Common myeloid progenitor, CD34-positive (primary cell): ENCODE results near the gene DRGX. TPM values are rescaled to one million over a fixed set of nuclear protein-coding genes. Genes with fewer than 3 reads are reported as not detected.
A peak's percentile ranks its signal among the peaks of the same experiment; 100 is the strongest.

Experiments
- CTCF ChIA-PET: fragments of 350-600 bp; sonication (Branson Sonifier 250); formaldehyde crosslinking; loops from one replicate; lab custom pipeline; 2021; ENCODE audit warnings: antibody characterized with exemption; lab: Charles Lee
- POLR2A ChIA-PET: fragments of 350-600 bp; sonication (Branson Sonifier 250); formaldehyde crosslinking; loops from one replicate; lab custom pipeline; 2021; ENCODE audit warnings: antibody characterized with exemption; lab: Charles Lee
- DNase-seq, 3 donors: peaks; one replicate each; pipeline versions ENCODE4 v3.0.0 to v3.0.0-alpha.2; 2013
- H3K27ac ChIP-seq, 2 experiments: 1 replicate in 1 of 2; 2 replicates in 1 of 2; pipeline ENCODE4 v1.7.0; 2013; ENCODE audit warnings: inconsistent platforms in 2 of 2, low read length in 2 of 2, mild to moderate bottlenecking in 2 of 2, low read depth in 1 of 2, moderate library complexity in 1 of 2; ENCODE audit not compliant: severe bottlenecking in 2 of 2, insufficient read depth in 1 of 2, poor library complexity in 1 of 2
- H3K27me3 ChIP-seq, 5 experiments: replicated peaks in 2 of 5; 1 replicate in 3 of 5; 2 replicates in 2 of 5; pipeline versions ENCODE4 v1.6.1 to v1.7.0; 2013; ENCODE audit warnings: low read length in 4 of 5, mild to moderate bottlenecking in 2 of 5, moderate library complexity in 2 of 5, inconsistent platforms in 1 of 5; ENCODE audit not compliant: insufficient read depth in 5 of 5, control insufficient read depth in 4 of 5
- H3K36me3 ChIP-seq, 4 experiments: 1 replicate in 2 of 4; 2 replicates in 2 of 4; pipeline versions ENCODE4 v1.6.1 to v1.7.0; 2013; ENCODE audit warnings: low read length in 3 of 4, control low read depth in 1 of 4, mild to moderate bottlenecking in 1 of 4; ENCODE audit not compliant: control insufficient read depth in 4 of 4, insufficient read depth in 4 of 4
- H3K4me1 ChIP-seq, 4 experiments: 1 replicate in 3 of 4; 2 replicates in 1 of 4; pipeline versions ENCODE4 v1.6.1 to v1.7.1; 2013; ENCODE audit warnings: low read length in 3 of 4, mild to moderate bottlenecking in 3 of 4, control low read depth in 1 of 4, inconsistent platforms in 1 of 4, moderate library complexity in 1 of 4; ENCODE audit not compliant: control insufficient read depth in 4 of 4, insufficient read depth in 4 of 4; ENCODE audit errors: control extremely low read depth in 1 of 4
- H3K4me3 ChIP-seq, 7 experiments: 1 replicate in 4 of 7; 2 replicates in 3 of 7; pipeline versions ENCODE4 v1.5.1 to v1.7.0; 2013; ENCODE audit warnings: mild to moderate bottlenecking in 7 of 7, low read length in 6 of 7, moderate library complexity in 6 of 7, inconsistent platforms in 2 of 7, low read depth in 2 of 7, control low read depth in 1 of 7; ENCODE audit not compliant: insufficient read depth in 4 of 7, control insufficient read depth in 1 of 7; ENCODE audit errors: extremely low read depth in 1 of 7
- H3K9me3 ChIP-seq, 5 experiments: 1 replicate in 4 of 5; 2 replicates in 1 of 5; pipeline versions ENCODE4 v1.6.1 to v1.7.1; 2013; ENCODE audit warnings: low read length in 4 of 5, mild to moderate bottlenecking in 2 of 5, inconsistent platforms in 1 of 5, low read depth in 1 of 5, moderate library complexity in 1 of 5; ENCODE audit not compliant: control insufficient read depth in 4 of 5, insufficient read depth in 2 of 5; ENCODE audit errors: control extremely low read depth in 1 of 5
- WGBS: methylation state at CpG from one replicate; pipeline ENCODE4 v1.1.5; 2013; ENCODE audit not compliant: insufficient coverage; 5-methylcytosine and 5-hydroxymethylcytosine counted together
- polyA plus RNA-seq: library from polyadenylated mRNA; unstranded; fragments of 120-200 nt; gene quantifications from one replicate; pipeline ENCODE4 v1.2.1, GENCODE V29; 2013

Gene DRGX
- polyA plus RNA-seq: not detected

DNA sequence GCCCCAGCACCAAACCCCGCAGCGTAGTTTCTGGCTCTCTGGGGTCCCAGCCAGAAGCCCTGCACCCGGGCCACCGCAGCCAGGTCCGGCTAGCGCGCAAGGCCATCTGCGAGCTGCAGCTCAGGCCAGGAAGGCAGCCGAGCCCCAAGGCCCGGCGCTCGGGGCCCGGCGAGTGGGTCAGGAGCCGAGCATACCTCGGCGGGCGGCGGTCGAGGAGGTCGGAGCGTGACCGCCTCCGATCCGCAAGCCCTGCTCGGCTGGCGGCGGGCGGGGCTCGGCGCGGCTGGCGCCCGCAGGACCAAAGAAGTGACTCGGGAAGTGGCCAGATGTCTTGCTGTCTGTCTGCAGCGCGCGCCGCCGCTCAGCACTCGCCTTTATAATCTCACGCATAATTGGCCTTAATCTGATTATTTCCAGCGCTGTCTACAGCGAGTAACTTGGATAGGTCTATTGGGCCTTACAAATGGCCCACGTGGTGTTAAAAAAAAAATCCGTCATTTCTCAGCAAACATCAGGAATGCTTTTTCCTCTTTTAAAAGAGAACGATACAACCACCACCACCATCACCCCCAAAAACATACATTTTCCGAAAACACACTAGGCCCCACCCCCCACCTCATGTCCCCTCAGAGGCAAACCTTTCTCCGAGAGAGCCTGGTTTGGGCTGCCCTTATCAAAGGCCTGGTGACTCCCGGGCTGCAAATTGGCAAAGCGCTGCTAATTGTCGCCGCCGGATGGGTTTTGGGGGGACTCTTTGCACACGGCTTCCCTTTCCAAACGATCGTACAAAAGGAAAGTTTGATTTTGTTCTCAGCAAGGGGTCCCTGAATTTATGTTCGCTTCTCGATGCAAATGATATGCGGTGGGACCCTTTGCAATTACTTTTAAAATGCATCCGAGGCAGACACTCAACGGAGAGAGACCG lies at the start of gene DRGX:
TSS of gene DRGX (minus strand) at position 349 of the 925 bp plus-strand sequence. CDS start 649 bp downstream, outside the sequence.
- H3K36me3 ChIP-seq: no peaks in the 10 kb centered on the region
- no peak within 1 kb of the TSS for H3K27ac ChIP-seq
- ChIA-PET POLR2A (no interaction called here), CTCF (interaction anchor here (1.9 kb wide), 1 partner anchor 11 kb away, joined by 4 read pairs; no protein-coding TSS in a partner anchor)
- peaks cover 0 to under 1% (median 0%) of the 10 kb centered on the region in 5 experiments for H3K9me3 ChIP-seq
- WGBS: 4% methylated on average over 63 of the region's 63 CpGs
- peaks cover 19 to 98% (median 48%) of the 10 kb centered on the region in 5 experiments for H3K27me3 ChIP-seq
- peak in 1 of 3 donors; percentile 9 for DNase-seq
- H3K4me1 ChIP-seq: peaks cover 0 to 31% (median 25%) of the 10 kb centered on the region in 4 experiments
- H3K4me3 ChIP-seq: peak within 1 kb of the TSS in 1 of 7 experiments; percentile 9

DNA sequence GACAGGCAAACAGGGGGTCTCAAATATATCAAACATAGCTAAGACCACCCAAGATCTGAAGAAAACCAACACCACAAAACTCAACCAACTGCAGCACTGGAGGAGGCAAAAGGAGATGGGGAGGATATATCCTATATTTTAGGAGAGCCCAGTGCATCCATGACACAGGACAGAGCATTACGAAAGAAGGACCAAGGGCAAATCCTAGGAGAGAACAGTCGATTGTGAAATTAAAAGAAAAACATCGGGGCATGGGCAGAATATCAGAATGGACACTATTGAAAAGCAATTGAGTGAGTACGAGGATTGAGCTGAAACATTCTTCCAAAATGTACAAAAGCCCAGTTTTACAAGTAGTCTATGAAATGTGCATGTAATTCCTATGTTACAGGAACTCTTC lies 48.5 kb upstream of the DRGX start:
- Histone ChIP-seq H3K27me3 (no peaks in the 10 kb centered on the region), H3K4me3 (no peak overlapping the region), H3K4me1 (peaks cover 0 to 18% (median 6%) of the 10 kb centered on the region in 4 experiments), H3K27ac (no peak overlapping the region), H3K36me3 (no peaks in the 10 kb centered on the region), H3K9me3 (peaks cover 2 to 14% (median 3%) of the 10 kb centered on the region in 5 experiments)
- no peak for DNase-seq
- POLR2A ChIA-PET: no interaction called here
- CTCF ChIA-PET: interaction anchor here (0.8 kb wide), 1 partner anchor 37 kb away, joined by 3 read pairs; no protein-coding TSS in a partner anchor
- WGBS: 100% methylated on average over 3 of the region's 4 CpGs

DNA sequence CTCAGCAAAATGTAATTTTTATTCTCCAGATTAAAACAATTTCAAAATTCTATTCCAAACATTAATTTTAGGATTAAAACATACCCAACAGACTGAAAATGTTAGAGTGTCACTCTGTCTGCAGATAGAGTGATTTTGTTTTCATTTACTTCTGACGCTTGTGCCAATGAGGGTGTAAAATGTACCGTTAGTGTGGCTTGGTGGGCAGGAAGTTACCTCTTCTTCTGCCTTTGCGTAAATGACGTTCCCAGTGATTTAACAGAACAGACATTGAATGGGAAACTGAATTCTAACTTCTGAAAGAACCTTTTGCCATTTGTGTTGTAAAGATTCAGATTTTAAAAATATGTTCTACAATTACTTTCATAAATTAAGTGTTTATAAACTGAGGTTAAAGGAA lies 47.0 kb upstream of the DRGX start:
- peaks cover 0 to 18% (median 6%) of the 10 kb centered on the region in 4 experiments for H3K4me1 ChIP-seq
- no peak overlapping the region for H3K27ac ChIP-seq
- ChIA-PET CTCF (no interaction called here), POLR2A (no interaction called here)
- no peaks in the 10 kb centered on the region for H3K36me3 ChIP-seq
- H3K9me3 ChIP-seq: peaks cover 0 to 2% (median 0%) of the 10 kb centered on the region in 5 experiments
- WGBS: 36% methylated on average over 2 of the region's 4 CpGs
- peak in 2 of 3 donors; percentile 37 to 44 for DNase-seq
- H3K27me3 ChIP-seq: no peaks in the 10 kb centered on the region
- H3K4me3 ChIP-seq: no peak overlapping the region

DNA sequence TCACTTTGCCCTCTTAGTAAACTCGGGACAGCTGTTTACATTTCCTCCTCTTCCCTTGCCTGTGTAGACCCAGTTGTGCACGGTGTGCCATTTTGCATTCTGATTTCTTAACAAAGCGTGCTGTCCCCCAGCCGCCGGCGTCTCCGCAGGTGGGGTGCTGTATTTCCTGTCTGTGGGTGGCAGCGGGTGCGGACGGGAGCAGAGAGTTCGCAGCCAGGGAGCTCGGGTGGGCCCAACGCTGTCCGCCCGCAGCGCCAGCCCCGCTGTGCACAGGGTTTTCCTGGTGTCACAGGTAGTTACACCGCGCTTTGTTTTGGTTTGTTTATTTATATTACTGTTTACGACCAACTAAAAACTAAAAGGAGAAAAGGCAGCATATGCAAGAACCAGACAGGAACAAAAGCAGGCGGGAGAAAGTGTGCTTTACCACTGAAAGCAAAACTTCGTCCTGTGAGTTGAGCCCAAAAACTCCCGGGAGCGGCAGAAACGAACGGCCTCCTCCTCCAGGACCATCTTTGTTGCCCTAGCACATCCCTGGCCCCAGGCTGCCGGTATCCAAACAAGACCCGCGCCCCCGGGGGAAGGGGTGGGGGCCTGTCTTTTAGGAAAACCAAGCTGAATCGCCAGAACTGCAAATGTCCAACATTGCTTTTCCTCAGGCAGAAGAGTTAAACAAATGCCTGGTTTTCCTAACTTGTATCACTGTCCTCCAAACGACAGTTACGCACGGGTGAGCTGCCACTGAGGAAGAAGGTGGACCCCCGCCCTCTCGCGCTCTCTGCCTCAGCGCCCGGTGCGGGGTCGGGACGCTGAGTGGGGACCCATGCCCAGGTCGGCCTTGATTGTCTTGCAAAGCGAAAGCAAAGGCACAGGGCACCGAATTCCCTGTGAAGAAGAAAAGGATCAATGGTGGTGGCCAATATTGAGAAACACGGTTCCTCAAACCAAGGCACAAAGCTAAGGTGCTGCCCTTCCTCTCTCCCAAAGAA lies 45.9 kb upstream of the DRGX start:
- CTCF ChIA-PET: interaction anchor here (1.6 kb wide), 1 partner anchor 34 kb away, joined by 3 read pairs; no protein-coding TSS in a partner anchor
- DNase-seq: peak in 1 of 3 donors; percentile 28
- 64% methylated on average over 28 of the region's 46 CpGs for WGBS
- Histone ChIP-seq H3K27ac (no peak overlapping the region), H3K36me3 (no peaks in the 10 kb centered on the region), H3K27me3 (no peaks in the 10 kb centered on the region), H3K4me3 (peak overlapping the region in 5 of 7 experiments; percentile 43 to 70 (median 54)), H3K9me3 (no peaks in the 10 kb centered on the region), H3K4me1 (peaks cover 0 to 16% (median 6%) of the 10 kb centered on the region in 4 experiments)
- POLR2A ChIA-PET: no interaction called here

DNA sequence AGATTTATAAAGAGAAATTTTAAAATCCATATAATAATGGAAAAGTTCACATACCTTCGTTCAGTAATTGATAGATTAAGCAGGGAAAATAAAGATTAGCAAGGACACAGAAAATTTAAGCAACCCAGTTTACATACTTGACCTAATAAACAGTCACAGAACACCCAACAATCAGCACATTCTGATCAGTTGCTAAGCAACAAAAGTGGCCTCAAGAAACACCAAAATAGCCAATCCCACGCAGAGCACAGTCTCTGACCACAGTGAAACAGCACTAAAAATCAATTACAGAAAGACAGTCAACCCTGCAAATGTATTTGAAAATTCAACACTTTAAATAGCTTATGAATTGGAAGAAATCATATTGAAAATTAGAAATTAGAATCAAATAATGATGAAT lies 39.3 kb upstream of the DRGX start:
- Histone ChIP-seq H3K4me3 (no peak overlapping the region), H3K27me3 (no peaks in the 10 kb centered on the region), H3K36me3 (no peaks in the 10 kb centered on the region), H3K9me3 (peaks cover 0 to 9% (median 0%) of the 10 kb centered on the region in 5 experiments), H3K27ac (no peak overlapping the region), H3K4me1 (no peaks in the 10 kb centered on the region)
- no peak for DNase-seq
- ChIA-PET POLR2A (no interaction called here), CTCF (interaction anchor here (1.5 to 1.9 kb wide), 2 partner anchors 23 to 28 kb away, joined by 4 to 6 read pairs; no protein-coding TSS in a partner anchor)
- no CpG with 5 or more reads among the region's 2 CpGs for WGBS

DNA sequence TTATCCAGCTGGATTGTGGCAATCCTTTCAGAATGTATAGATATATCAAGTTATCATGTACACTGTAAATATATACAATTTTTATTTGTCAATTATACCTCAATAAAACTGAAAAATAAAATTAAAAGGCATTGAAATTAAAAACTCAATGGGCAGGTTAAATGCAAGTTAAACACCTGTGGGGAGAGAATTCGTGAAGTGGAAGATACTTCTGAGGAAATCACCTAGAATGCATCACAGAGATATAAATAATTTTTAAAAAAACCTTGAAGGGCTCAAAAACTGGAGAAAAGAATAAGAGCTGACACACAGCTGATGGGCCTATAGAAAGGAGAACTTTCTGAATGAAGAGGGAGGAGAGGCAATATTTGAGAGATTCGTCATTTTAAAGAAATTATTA lies 37.2 kb upstream of the DRGX start:
- Histone ChIP-seq H3K36me3 (no peaks in the 10 kb centered on the region), H3K4me1 (no peaks in the 10 kb centered on the region), H3K9me3 (peaks cover 0 to 9% (median 0%) of the 10 kb centered on the region in 5 experiments), H3K27ac (no peak overlapping the region), H3K27me3 (no peaks in the 10 kb centered on the region), H3K4me3 (no peak overlapping the region)
- no peak for DNase-seq
- ChIA-PET POLR2A (no interaction called here), CTCF (no interaction called here)
- WGBS: 89% methylated on average over 1 of the region's 2 CpGs
